Stimulated activated CD4-positive, alpha-beta T cell treated with anti-CD3 and anti-CD28 coated beads, Interleukin-4, amount 100 ng/mL, for 1 hour (primary cell): ENCODE results near the gene PLCXD1.
"Not testable (repeated sequence)": the region's sequence is repeated elsewhere in the genome, so short reads cannot be mapped to it uniquely, and the experiment has no call there.

Source experiments
- DNase-seq: peaks from one replicate; pipeline ENCODE4 v3.0.0-alpha.2; 2020

Gene PLCXD1

GRCh38 chrX:337331-337831 lies 56.2 kb downstream of the PLCXD1 start:
- no peak for DNase-seq

- no peak for DNase-seq
Measured at GRCh38 chrX:338281-338835, 57.2 kb downstream of the PLCXD1 start.

- DNase-seq: no peak
Measured at GRCh38 chrX:338836-339400, 57.7 kb downstream of the PLCXD1 start.

- DNase-seq: no peak
Measured at GRCh38 chrX:340121-340520, 58.9 kb downstream of the PLCXD1 start.

GRCh38 chrX:340641-341423 lies 59.7 kb downstream of the PLCXD1 start:
- DNase-seq: no peak

- DNase-seq: no peak
Measured at GRCh38 chrX:341541-342101, 60.4 kb downstream of the PLCXD1 start.

GRCh38 chrX:344371-344901 lies 63.3 kb downstream of the PLCXD1 start:
- DNase-seq: no peak

- DNase-seq: no peak
Measured at GRCh38 chrX:345020-345925, 64.1 kb downstream of the PLCXD1 start.

- DNase-seq: no peak
Measured at GRCh38 chrX:346034-346813, 65.0 kb downstream of the PLCXD1 start.

- DNase-seq: no peak
Measured at GRCh38 chrX:347351-348117, 66.4 kb downstream of the PLCXD1 start.

- no peak for DNase-seq
Measured at GRCh38 chrX:348461-349117, 67.4 kb downstream of the PLCXD1 start.

- no peak for DNase-seq
Measured at GRCh38 chrX:349196-349595, 68.0 kb downstream of the PLCXD1 start.

GRCh38 chrX:349702-350101 lies 68.5 kb downstream of the PLCXD1 start:
- DNase-seq: no peak

- no peak for DNase-seq
Measured at GRCh38 chrX:350148-350533, 69.0 kb downstream of the PLCXD1 start.

GRCh38 chrX:350534-351323 lies 69.5 kb downstream of the PLCXD1 start:
- DNase-seq: no peak

GRCh38 chrX:351324-351641 lies 70.1 kb downstream of the PLCXD1 start:
- DNase-seq: not testable (repeated sequence)

- DNase-seq: no peak
Measured at GRCh38 chrX:351736-352135, 70.6 kb downstream of the PLCXD1 start.

- DNase-seq: no peak
Measured at GRCh38 chrX:352181-352580, 71.0 kb downstream of the PLCXD1 start.

- no peak for DNase-seq
Measured at GRCh38 chrX:352582-353314, 71.6 kb downstream of the PLCXD1 start.
